Measurements from ENCODE around the gene HDAC7. TPM values are rescaled to one million over a fixed set of nuclear protein-coding genes. Genes with fewer than 3 reads are reported as not detected.
"Not testable (repeated sequence)": the region's sequence is repeated elsewhere in the genome, so short reads cannot be mapped to it uniquely, and the experiment has no call there.

Gene HDAC7
- total and polyA plus RNA-seq, 3 experiments from 2014 or later = 23.1 to 207 (median 206) TPM

GRCh38 chr12:47844264-47845019 lies 24.7 kb upstream of the HDAC7 start:
- Mint-ChIP-seq H3K36me3 (peaks cover 0 to 2% (median 0%) of the 10 kb centered on the region in 3 donors), H3K4me3 (no peak overlapping the region), H3K9me3 (no peaks in the 10 kb centered on the region), H3K27ac (no peak overlapping the region), H3K27me3 (peaks cover 7 to 10% of the 10 kb centered on the region in 2 donors), H3K4me1 (peaks cover 0 to 5% (median 0%) of the 10 kb centered on the region in 3 donors)
- no peak for DNase-seq
- H3K36me3 ChIP-seq (ENCODE audit: insufficient read depth, low read length) = no peaks in the 10 kb centered on the region
- no peaks in the 10 kb centered on the region for H3K27me3 ChIP-seq (ENCODE audit: insufficient read depth, low read length, poor library complexity, severe bottlenecking)
- H3K4me3 ChIP-seq (ENCODE audit: low read length) = no peak overlapping the region
- no peaks in the 10 kb centered on the region for H3K4me1 ChIP-seq (ENCODE audit: insufficient read depth, low read length)
- ChIA-PET CTCF (interaction anchor here (1.1 kb wide), 1 partner anchor 11 kb away, joined by 3 read pairs; no protein-coding TSS in a partner anchor), POLR2A (no interaction called here)
- H3K27ac ChIP-seq (ENCODE audit: low read depth, low read length) = no peak overlapping the region
- no peaks in the 10 kb centered on the region for H3K9me3 ChIP-seq (ENCODE audit: low read length)

GRCh38 chr12:47843226-47843980 lies 23.7 kb upstream of the HDAC7 start:
- Mint-ChIP-seq H3K4me1 (peaks cover 0 to 5% (median 0%) of the 10 kb centered on the region in 3 donors), H3K36me3 (peaks cover 0 to 2% (median 0%) of the 10 kb centered on the region in 3 donors), H3K9me3 (no peaks in the 10 kb centered on the region), H3K27ac (no peak overlapping the region), H3K4me3 (no peak overlapping the region), H3K27me3 (peaks cover 7 to 10% of the 10 kb centered on the region in 2 donors)
- H3K4me3 ChIP-seq (ENCODE audit: low read length) = no peak overlapping the region
- no peaks in the 10 kb centered on the region for H3K36me3 ChIP-seq (ENCODE audit: insufficient read depth, low read length)
- ChIA-PET POLR2A (no interaction called here), CTCF (interaction anchor here (1.1 to 17.5 kb wide), 6 partner anchors 10 to 101 kb away, joined by 3 to 452 read pairs (median 158); partner anchors contain the start of genes HDAC7 and VDR)
- no peak for DNase-seq
- H3K27me3 ChIP-seq (ENCODE audit: insufficient read depth, low read length, poor library complexity, severe bottlenecking) = no peaks in the 10 kb centered on the region
- H3K4me1 ChIP-seq (ENCODE audit: insufficient read depth, low read length) = no peaks in the 10 kb centered on the region
- no peaks in the 10 kb centered on the region for H3K9me3 ChIP-seq (ENCODE audit: low read length)
- no peak overlapping the region for H3K27ac ChIP-seq (ENCODE audit: low read depth, low read length)

GRCh38 chr12:47842543-47842942 lies 22.8 kb upstream of the HDAC7 start:
- H3K27ac Mint-ChIP-seq; H3K27me3 Mint-ChIP-seq; H3K4me3 ChIP-seq (ENCODE audit: low read length); H3K9me3 Mint-ChIP-seq; H3K27me3 ChIP-seq (ENCODE audit: insufficient read depth, low read length, poor library complexity, severe bottlenecking); H3K36me3 Mint-ChIP-seq; POLR2A ChIA-PET; H3K36me3 ChIP-seq (ENCODE audit: insufficient read depth, low read length); DNase-seq; H3K4me3 Mint-ChIP-seq; H3K4me1 ChIP-seq (ENCODE audit: insufficient read depth, low read length); H3K9me3 ChIP-seq (ENCODE audit: low read length); H3K27ac ChIP-seq (ENCODE audit: low read depth, low read length): not testable (repeated sequence)
- CTCF ChIA-PET = interaction anchor here (1.3 to 17.5 kb wide), 6 partner anchors 14 to 100 kb away, joined by 4 to 452 read pairs (median 158); partner anchors contain the start of genes HDAC7 and VDR
- peaks cover 3 to 14% (median 4%) of the 10 kb centered on the region in 3 donors for H3K4me1 Mint-ChIP-seq

GRCh38 chr12:47841910-47842309 lies 22.2 kb upstream of the HDAC7 start:
- ChIA-PET POLR2A (interaction anchor here (1.0 kb wide), 1 partner anchor 109 kb away, joined by 3 read pairs; no protein-coding TSS in a partner anchor), CTCF (interaction anchor here (0.8 to 17.5 kb wide), 7 partner anchors 13 to 106 kb away, joined by 3 to 452 read pairs (median 147); partner anchors contain the start of gene HDAC7)
- no peaks in the 10 kb centered on the region for H3K36me3 Mint-ChIP-seq
- no peaks in the 10 kb centered on the region for H3K9me3 Mint-ChIP-seq
- Histone ChIP-seq H3K36me3 (ENCODE audit: insufficient read depth, low read length) (no peaks in the 10 kb centered on the region), H3K9me3 (ENCODE audit: low read length) (no peaks in the 10 kb centered on the region), H3K27ac (ENCODE audit: low read depth, low read length) (no peak overlapping the region), H3K4me3 (ENCODE audit: low read length) (no peak overlapping the region), H3K27me3 (ENCODE audit: insufficient read depth, low read length, poor library complexity, severe bottlenecking) (no peaks in the 10 kb centered on the region), H3K4me1 (ENCODE audit: insufficient read depth, low read length) (peaks cover 11% of the 10 kb centered on the region)
- DNase-seq = no peak
- H3K27me3 Mint-ChIP-seq = peaks cover 7 to 10% of the 10 kb centered on the region in 2 donors
- peak overlapping the region in 1 of 8 donors; percentile 38 for H3K27ac Mint-ChIP-seq
- H3K4me3 Mint-ChIP-seq = no peak overlapping the region
- H3K4me1 Mint-ChIP-seq = peaks cover 5 to 19% (median 10%) of the 10 kb centered on the region in 3 donors

- POLR2A ChIA-PET = interaction anchor here (1.0 kb wide), 1 partner anchor 108 kb away, joined by 3 read pairs; no protein-coding TSS in a partner anchor
- no peaks in the 10 kb centered on the region for H3K9me3 Mint-ChIP-seq
- Histone ChIP-seq H3K27ac (ENCODE audit: low read depth, low read length) (no peak overlapping the region), H3K4me1 (ENCODE audit: insufficient read depth, low read length) (peaks cover 11% of the 10 kb centered on the region), H3K36me3 (ENCODE audit: insufficient read depth, low read length) (no peaks in the 10 kb centered on the region), H3K27me3 (ENCODE audit: insufficient read depth, low read length, poor library complexity, severe bottlenecking) (no peaks in the 10 kb centered on the region), H3K4me3 (ENCODE audit: low read length) (no peak overlapping the region), H3K9me3 (ENCODE audit: low read length) (no peaks in the 10 kb centered on the region)
- H3K36me3 Mint-ChIP-seq = no peaks in the 10 kb centered on the region
- H3K4me3 Mint-ChIP-seq = no peak overlapping the region
- DNase-seq = no peak
- CTCF ChIA-PET = interaction anchor here (0.8 to 17.5 kb wide), 8 partner anchors 13 to 127 kb away, joined by 3 to 452 read pairs (median 78); partner anchors contain the start of gene HDAC7
- peaks cover 5 to 22% (median 14%) of the 10 kb centered on the region in 3 donors for H3K4me1 Mint-ChIP-seq
- H3K27ac Mint-ChIP-seq = no peak overlapping the region
- H3K27me3 Mint-ChIP-seq = peaks cover 7 to 10% of the 10 kb centered on the region in 2 donors
These were observed 21.8 kb upstream of the HDAC7 start for GRCh38 chr12:47841501-47841900.

GRCh38 chr12:47840571-47840970 lies 20.9 kb upstream of the HDAC7 start:
- Histone ChIP-seq H3K4me3 (ENCODE audit: low read length) (no peak overlapping the region), H3K9me3 (ENCODE audit: low read length) (no peaks in the 10 kb centered on the region), H3K36me3 (ENCODE audit: insufficient read depth, low read length) (no peaks in the 10 kb centered on the region), H3K4me1 (ENCODE audit: insufficient read depth, low read length) (peaks cover 11% of the 10 kb centered on the region), H3K27me3 (ENCODE audit: insufficient read depth, low read length, poor library complexity, severe bottlenecking) (no peaks in the 10 kb centered on the region), H3K27ac (ENCODE audit: low read depth, low read length) (no peak overlapping the region)
- no peak for DNase-seq
- Mint-ChIP-seq H3K36me3 (no peaks in the 10 kb centered on the region), H3K4me1 (peaks cover 11 to 30% (median 17%) of the 10 kb centered on the region in 3 donors), H3K27ac (no peak overlapping the region), H3K4me3 (no peak overlapping the region), H3K27me3 (peaks cover 7 to 10% of the 10 kb centered on the region in 2 donors), H3K9me3 (no peaks in the 10 kb centered on the region)
- CTCF ChIA-PET = interaction anchor here (1.7 to 17.5 kb wide), 6 partner anchors 29 to 126 kb away, joined by 8 to 452 read pairs (median 158); partner anchors contain the start of gene HDAC7
- POLR2A ChIA-PET = no interaction called here

- H3K27me3 Mint-ChIP-seq = peaks cover 5 to 8% of the 10 kb centered on the region in 2 donors
- no peaks in the 10 kb centered on the region for H3K9me3 Mint-ChIP-seq
- H3K27me3 ChIP-seq (ENCODE audit: insufficient read depth, low read length, poor library complexity, severe bottlenecking) = no peaks in the 10 kb centered on the region
- no peak overlapping the region for H3K4me3 Mint-ChIP-seq
- no peaks in the 10 kb centered on the region for H3K36me3 ChIP-seq (ENCODE audit: insufficient read depth, low read length)
- ChIA-PET CTCF (interaction anchor here (0.8 to 17.5 kb wide), 16 partner anchors 10 to 133 kb away, joined by 3 to 452 read pairs (median 12); partner anchors contain the start of genes ENDOU, HDAC7, RAPGEF3 and RPAP3), POLR2A (no interaction called here)
- H3K36me3 Mint-ChIP-seq = no peaks in the 10 kb centered on the region
- H3K27ac ChIP-seq (ENCODE audit: low read depth, low read length) = no peak overlapping the region
- H3K4me3 ChIP-seq (ENCODE audit: low read length) = no peak overlapping the region
- no peak for DNase-seq
- peaks cover 17 to 39% (median 20%) of the 10 kb centered on the region in 3 donors for H3K4me1 Mint-ChIP-seq
- peak overlapping the region in 2 of 8 donors; percentile 42 to 73 for H3K27ac Mint-ChIP-seq
- peaks cover 18% of the 10 kb centered on the region for H3K4me1 ChIP-seq (ENCODE audit: insufficient read depth, low read length)
- no peaks in the 10 kb centered on the region for H3K9me3 ChIP-seq (ENCODE audit: low read length)
These were observed 19.6 kb upstream of the HDAC7 start for GRCh38 chr12:47839214-47839876.

Data from CD8-positive, alpha-beta memory T cell (primary cell).